Right ventricle myocardium superior (tissue), 1 donor: ENCODE results near the gene WNT5A. TPM values are rescaled to one million over a fixed set of nuclear protein-coding genes. Genes with fewer than 3 reads are reported as not detected.

Experiments used
- ATAC-seq: fragments of 200-7000 bp; cut with Tn5 transposase; one replicate; pipeline ENCODE4 v1.9.1; 2020; ENCODE audit warnings: mild to moderate bottlenecking; ENCODE audit not compliant: poor library complexity
- DNase-seq: peaks from one replicate; pipeline ENCODE4 v3.0.0-alpha.2; 2020
- intact Hi-C: fragments of 100-400 bp; cut with DNase I; formaldehyde crosslinking; loops from one replicate; pipeline ENCODE4 v1.11.2; 2022
- total RNA-seq: library from RNA; stranded (reverse); fragmentation: NEBNext Ultra II Directional; extraction: Animal tissue kit (Norgen Biotek cat#: 25700); gene quantifications from one replicate; pipeline ENCODE4 v1.2.1, GENCODE V29; 2021
- donor health status: DM: no; HTN: yes; CAD: no; lungs with severe emphysema.

WNT5A gene
- total RNA-seq, 1 donor from 2014 or later = 6.7 TPM

DNA sequence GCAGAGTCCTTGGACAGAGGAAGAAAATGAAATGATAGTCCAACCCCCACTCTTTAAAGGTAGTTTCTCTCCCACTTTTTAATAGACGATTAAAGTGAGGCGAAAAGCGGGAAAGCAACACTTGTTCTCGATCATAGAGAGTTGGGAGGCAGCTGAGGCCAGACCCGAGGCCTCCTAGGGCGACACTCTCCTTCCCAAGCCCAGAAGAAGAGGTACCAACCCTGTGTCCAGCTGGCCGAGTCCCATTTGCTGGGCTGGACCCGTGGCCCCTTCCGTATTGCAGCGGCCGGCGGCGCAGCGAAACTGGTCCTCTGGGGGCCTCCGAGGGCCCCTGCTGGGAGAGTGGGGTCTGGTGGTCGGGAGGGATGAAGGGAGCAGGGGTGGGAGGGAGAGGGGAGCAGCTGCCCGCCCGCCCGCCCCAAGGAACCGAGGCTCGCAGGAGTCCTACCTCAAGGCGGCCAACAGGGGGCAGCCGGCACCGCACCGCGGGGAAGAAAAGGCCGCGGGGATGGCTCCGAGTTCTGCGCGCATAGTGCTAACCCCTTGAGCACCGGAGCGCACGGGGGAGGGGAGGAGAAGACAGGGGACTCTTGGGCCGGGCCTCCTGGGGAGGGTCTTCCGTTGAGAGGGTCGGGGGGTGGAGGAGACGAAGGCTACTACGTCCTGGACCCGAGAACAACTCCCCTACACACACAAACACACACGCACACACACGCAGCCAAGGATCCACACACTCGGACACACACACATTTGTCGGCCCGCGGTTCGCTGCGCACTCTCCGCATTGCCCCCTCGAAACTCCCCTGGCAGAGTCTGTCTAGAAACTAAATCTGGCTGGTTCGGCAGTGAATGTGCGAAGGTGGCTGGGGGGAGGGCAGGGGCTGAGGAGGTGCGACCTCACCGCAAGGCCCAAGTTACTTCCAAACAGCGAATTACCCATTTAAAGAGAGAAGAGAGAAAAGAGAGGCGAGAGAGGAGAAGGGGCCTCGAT lies 2.0 kb downstream of the WNT5A start:
- ATAC-seq (peak; percentile 77), DNase-seq (peak; percentile 84)
- intact Hi-C loops = loop anchor here (5.0 kb wide), 2 partner anchors 232 to 557 kb away; no protein-coding TSS in a partner anchor

DNA sequence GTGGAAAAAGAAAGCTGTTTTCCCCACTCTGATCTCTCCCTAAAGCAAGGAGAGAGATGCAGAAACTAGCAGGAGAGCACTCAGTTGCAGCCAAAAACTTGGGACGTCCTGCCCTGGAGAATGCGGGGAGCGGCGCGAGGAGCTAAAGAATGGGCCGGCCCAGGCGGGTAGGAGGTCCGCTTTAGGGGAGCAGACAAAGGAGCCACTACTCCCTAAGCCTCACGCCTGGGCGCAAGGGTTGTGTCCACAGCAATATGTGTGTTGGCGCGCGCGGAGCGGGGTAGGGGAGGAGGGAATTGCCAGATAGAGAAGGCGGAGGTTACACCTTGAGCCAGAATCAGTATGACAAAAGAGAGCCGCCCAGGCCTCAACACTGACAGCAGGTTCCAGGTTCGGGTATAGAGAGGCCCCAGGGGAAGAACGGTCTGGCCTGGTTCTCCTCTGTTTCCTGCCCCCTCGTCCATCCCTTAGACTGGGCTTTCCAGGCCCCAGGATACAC lies 2.9 kb downstream of the WNT5A start:
- intact Hi-C loops = no loop called here
- DNase-seq = no peak
- ATAC-seq = no peak

- ATAC-seq (no peak), DNase-seq (no peak)
- intact Hi-C loops = no loop called here
These were observed 3.7 kb downstream of the WNT5A start for GRCh38 chr3:55483196-55484095.

DNA sequence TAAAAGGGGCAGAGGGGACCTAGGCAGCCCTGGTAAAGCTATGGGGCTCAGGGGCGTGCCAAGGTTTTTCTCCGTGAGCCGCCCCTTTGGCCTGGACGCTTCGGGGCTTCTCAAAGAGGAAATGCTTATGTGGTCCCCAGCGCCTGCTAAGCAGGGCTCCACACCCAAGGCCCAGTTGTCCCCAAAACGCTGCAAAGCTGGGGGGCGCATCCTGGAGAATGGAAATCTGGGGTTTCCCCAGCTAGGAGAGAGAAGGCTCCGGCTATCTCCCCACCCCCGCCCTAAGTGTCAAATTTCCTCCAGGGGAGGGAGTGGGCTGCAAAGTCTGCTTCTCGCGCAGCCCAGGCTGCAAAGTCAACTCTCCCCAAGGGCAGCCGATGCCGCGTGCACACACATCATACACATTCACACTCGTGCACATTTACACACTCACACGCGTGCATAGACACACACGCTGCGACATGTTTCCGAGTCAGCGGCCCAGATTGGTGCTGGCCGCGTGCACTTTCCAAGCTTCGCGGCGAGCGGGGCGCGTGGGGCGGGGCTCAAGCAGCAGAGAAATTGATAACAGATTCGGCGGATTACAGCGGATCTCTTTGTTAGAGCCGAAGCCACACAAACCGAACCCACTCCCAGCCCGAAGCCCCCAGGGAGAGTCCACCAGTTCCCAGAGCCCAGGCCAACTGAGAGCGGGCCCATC lies 4.5 kb downstream of the WNT5A start:
- intact Hi-C loops = no loop called here
- DNase-seq (no peak), ATAC-seq (no peak)

GRCh38 chr3:55481744-55482495 lies 5.2 kb downstream of the WNT5A start:
- intact Hi-C loops = no loop called here
- peak; percentile 45 for DNase-seq
- ATAC-seq = no peak

- intact Hi-C loops = no loop called here
- DNase-seq = peak; percentile 46
- peak; percentile 44 for ATAC-seq
These were observed 6.0 kb downstream of the WNT5A start for GRCh38 chr3:55480911-55481743.

GRCh38 chr3:55477306-55478303 lies 9.5 kb downstream of the WNT5A start:
- ATAC-seq (no peak), DNase-seq (no peak)
- intact Hi-C loops = no loop called here

- intact Hi-C loops = no loop called here
- DNase-seq (no peak), ATAC-seq (no peak)
These were observed 10.6 kb downstream of the WNT5A start for GRCh38 chr3:55476515-55476914.

DNA sequence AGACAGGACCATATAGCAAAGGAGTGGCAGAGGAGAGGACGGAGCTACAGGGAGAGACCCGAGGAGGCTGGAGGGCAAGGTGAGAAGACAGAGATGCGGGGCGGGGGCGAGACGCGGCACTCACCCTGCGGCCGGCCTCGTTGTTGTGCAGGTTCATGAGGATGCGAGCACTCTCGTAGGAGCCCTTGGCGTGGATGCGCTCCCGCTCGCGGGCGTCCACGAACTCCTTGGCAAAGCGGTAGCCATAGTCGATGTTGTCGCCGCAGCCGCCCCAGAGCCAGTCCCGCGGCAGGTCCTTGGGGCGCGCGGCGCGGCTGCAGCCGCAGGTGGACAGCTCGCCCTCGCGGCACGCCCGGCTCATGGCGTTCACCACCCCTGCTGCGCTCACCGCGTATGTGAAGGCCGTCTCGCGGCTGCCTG lies 12.9 kb downstream of the WNT5A start:
- intact Hi-C loops = no loop called here
- no peak for ATAC-seq
- DNase-seq = no peak

DNA sequence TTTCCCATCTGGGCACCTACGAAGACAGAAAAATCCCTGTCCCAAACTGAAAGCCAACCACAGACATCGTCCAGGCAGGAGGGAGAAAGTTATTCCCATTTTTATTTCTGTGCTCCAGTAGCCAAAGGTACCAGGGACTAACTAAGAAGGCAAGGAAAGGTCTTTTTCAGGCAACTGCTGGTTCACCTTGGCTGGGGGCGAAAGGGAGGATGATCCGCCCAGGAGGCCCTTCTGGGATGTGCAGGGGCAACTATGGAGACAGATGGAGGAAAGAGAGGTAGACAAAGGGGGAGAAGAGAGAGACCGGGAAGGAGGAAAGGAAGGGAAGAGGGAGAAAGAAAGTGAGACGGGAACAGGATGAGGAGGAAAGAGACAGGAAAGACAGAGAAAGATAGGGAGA lies 13.3 kb downstream of the WNT5A start:
- intact Hi-C loops = no loop called here
- DNase-seq (no peak), ATAC-seq (no peak)

DNA sequence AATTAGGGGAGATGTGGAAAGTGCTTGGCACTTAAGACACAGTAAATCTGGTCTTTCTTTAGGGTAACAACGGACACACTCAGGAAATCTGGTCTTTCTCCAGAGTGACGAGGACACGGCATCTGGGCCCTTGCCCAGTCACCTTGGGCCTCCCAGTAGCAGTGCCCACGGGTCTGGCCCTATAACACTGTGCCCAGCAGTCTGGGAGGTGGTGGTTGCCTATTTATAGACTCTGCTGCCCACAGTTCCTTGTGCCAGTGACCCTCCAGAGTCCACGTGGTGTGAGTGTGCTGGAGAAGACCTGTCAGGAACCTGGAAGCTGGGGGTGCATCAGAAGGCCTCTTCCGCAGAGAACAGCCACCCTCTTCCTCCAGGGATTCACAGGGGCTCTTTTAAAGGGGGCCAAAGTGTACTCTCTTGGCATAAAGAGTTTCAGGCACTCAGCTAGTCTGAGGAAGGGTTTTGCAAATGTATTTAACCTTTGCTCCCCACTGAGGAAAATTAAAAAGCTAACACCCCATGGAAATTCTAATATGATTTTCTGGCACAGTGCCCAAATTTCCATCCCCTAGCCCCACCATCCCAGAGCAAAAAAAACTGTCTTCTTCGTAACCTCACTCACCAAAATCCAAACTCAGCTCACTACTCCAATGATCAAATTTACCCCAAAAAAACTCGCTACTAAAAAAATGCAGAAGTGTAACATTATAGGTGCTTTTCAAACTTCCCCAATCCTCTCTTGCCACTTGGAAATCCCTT lies 15.4 kb downstream of the WNT5A start:
- ATAC-seq (peak; percentile 98), DNase-seq (peak; percentile 73)
- intact Hi-C loops = no loop called here

DNA sequence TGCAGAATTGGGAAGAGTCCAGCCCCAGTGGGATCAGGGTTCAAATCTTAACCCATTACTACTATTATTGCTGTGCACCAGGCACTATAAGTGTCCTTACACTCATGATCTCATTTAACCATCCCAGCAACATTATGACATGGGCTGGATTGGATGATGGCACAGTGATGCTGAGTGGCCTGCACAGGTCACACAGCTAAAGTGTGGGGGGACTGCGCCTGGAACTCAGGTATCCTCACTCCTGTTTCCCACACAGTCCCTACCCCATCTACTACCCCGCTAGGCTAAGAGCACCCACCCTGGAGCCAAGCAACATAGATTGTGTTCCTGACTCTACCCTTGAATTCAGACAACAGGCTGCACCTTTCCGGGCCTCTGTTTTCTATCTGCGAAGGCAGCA lies 16.0 kb downstream of the WNT5A start:
- no peak for DNase-seq
- intact Hi-C loops = no loop called here
- no peak for ATAC-seq

DNA sequence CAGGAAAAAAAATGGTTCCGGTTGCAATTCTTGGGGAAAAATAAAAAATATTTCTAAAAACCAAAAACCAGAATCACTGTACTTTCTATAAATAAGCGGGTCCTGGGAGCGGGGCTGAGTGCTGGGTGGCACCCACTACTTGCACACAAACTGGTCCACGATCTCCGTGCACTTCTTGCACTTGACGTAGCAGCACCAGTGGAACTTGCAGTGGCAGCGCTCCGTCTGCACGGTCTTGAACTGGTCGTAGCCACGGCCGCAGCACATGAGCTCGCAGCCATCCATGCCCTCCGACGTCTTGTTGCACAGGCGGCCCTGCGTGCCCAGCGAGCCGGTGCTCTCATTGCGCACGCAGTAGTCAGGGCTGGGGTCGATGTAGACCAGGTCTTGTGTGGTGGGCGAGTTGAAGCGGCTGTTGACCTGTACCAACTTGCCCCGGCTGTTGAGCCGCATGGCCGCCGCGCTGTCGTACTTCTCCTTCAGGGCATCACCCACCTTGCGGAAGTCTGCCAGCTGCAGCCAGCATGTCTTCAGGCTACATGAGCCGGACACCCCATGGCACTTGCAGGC lies 17.1 kb downstream of the WNT5A start:
- intact Hi-C loops = no loop called here
- ATAC-seq (no peak), DNase-seq (no peak)

- DNase-seq (no peak), ATAC-seq (no peak)
- intact Hi-C loops = no loop called here
These were observed 18.9 kb downstream of the WNT5A start for GRCh38 chr3:55468251-55468650.

DNA sequence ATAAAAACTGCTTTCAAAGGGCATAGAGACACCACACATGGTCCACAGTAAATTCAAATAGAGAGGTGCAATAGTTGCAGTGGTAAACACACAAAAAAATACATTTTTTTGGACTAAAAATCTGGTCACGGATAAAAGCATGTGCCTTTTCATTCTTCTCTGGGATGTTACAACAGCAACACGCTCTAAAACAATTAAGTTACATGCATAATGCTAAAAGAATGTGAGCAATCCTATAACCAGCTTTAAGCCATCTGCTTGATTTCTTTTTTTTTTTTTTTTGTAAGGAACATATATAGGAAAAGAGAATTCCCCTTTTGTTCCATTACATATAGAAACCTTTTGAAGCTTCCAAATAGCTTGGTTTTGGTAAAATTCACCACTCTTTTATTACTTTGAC lies 20.0 kb downstream of the WNT5A start:
- no peak for ATAC-seq
- no peak for DNase-seq
- intact Hi-C loops = no loop called here
